GM18526 (cell line): ENCODE data around the gene GPR173.

ENCODE experiments used
- POLR2A ChIP-seq: IDR thresholded peaks from 3 replicates; pipeline ENCODE4 v1.6.1; 2011; ENCODE audit not compliant: insufficient read length; ENCODE audit errors: extremely low read depth

Gene GPR173

DNA sequence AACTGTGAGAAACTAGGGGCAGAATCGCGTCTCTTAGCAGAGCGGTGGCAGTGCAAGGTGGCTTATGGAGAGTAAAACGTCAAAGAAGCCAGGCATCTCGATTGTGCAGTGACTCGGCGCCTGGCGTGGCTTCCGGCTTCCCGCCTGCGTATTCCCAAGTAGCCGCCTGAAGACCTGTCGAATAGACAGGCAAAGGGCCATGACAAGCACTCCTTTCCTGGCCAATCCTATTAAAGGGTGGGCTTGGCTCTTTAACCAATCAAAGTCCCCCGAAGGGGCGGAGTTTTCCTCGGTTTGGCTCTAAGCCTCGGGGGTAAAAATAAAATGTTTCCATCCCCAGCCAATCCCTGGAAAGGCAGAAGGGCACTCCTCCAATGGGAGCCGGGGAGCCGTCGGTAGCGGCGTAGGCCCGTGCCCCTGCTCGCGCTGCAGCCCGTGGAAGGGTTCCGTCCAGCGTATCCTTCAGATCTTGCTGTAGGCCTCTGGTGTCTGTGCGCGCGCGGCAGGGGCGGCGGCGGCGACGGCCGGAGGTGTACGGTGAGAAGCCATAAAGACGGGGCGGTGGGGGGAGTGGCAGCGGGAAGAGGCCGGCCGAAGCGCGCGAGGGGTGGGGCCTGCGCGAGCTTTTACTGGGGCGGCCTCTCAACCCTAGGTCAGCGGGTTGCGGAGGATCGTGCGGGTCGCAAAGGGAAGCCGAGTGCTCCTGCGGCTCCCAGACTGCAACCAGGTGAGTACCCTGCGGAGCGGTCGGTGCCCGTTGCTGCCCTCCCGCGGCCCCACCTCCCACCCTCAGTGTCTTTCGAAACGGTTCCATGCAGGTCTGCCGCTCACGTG is 45.4 kb downstream of the GPR173 start, which contains the start of gene KANTR:
Gene KANTR (plus strand): TSS at position 395 of the 834 bp plus-strand sequence. CDS start 30,131 bp downstream, outside the sequence.
- TF ChIP-seq POLR2A: peak; percentile 25

DNA sequence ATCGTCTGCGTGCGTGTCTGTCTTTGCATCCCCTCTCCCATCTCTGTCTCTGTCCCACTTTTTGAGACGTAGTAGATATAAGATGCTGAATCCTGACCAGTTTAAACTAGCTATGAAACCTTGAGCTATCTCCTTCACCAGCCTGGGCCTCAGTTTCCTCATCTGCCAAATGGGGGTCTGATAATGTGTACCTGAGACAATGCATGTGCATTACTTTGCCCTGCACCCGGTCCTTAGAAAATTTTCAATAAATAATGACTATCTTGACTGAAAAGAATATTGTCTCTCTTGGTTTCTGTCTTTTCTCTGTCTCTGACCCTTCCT is 46.0 kb downstream of the GPR173 start:
- TF ChIP-seq POLR2A: no peak

DNA sequence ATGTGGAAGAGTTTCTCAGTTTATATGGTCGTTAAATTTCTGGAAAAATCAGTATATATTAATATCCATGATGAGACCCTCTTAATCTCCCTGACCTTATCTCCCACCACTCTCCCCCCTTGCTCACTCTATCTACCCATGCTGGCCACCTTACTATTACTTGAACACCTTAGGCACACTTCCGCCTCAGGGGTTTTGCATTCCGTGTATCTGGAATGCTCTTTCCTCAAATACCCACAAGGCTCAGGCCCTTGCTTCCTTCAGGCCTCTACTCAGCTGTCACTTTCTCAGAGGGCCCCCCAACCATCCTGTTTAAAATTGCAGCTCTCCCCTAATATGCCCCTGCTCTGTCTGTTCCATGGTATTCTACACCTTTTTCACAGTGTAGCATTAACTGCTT is 47.2 kb downstream of the GPR173 start:
- TF ChIP-seq POLR2A: no peak

DNA sequence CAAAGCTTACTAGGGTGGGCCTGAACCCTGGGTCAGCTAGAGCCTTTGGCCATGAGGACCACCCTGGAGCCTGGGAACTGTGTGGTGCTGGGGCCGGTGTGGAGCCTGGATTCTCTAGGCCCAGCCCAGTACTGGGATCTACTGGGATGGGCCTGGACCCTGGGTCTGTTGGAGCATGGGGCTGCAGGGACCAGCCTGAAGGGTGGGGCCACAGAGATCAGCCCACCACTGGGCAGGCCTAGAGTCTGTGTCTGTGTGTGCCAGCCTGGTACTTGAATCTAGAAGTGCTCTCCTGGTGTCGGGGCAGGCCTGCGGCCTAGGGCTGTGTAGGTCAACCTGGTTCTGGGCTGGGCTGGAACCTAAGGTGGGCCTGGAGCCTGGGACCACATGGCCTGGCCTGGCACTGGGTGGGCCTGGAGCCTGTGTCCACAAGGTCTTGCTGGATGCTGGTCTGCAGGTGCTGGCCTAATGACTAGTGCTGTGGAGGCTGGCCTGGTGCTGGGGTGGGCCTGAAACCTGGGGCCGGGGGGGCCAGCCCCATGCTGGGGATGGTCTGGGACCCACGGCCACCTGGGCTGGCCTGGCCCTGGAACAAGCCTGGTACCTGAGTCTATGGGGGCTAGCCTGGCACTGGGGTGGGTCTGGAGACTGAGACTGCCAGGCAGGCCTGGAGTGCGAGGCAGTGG is 66.4 kb downstream of the GPR173 start:
- no peak for TF ChIP-seq POLR2A

DNA sequence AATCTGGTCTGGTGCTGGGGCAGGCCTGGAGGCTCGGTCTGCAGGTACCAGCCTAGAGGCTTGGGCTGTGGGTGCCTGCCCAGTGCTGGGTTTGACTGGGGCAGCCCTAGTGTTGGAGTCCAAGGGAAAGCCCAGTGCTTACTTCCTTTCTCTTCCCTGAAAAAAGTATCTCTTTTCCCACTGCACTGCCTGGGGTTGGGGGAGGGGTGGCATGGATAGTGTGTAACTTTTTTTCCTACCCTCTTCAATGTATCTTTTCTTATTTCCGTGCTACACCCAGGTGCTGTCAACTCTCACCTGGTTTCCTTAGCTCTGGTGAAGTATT is 66.9 kb downstream of the GPR173 start:
- no peak for TF ChIP-seq POLR2A

DNA sequence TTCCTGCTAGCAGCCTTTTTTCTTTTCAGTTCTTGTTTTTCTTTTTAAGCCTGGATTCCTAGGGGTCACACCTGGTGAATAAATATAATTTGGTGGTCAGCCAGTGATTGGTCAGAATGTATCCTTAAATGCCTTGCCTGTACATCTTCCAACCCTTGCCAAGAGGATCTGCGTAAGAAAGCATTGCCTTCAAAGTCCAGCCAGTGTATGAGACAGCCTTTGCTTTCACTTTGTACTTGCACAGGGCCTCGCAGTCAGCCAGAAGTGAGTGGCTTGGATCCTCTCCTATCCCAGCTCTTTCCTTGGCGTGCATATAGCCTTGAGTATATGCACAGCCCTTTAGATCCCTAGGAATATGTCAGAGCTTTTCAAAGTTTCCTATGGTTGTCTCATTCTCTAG is 67.5 kb downstream of the GPR173 start:
- no peak for TF ChIP-seq POLR2A

DNA sequence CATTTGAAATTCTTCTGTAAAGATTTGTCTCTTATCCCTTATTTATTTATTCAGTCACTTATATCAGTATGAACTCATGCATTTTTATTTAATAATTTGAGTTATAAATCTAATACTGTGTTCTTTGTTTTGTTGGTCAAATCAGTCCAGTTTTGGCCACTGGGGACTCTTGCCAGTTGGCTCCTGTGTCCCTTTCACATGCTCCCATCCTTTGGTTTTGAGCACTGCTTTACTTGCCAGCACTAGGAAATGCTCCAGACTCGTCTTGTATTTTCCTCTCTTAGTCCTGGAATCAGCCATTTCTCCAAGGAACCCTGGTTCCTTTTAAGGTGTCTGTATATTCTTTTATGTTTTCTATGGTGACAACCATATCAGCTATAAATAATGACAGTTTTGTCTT is 73.4 kb downstream of the GPR173 start:
- TF ChIP-seq POLR2A: no peak

DNA sequence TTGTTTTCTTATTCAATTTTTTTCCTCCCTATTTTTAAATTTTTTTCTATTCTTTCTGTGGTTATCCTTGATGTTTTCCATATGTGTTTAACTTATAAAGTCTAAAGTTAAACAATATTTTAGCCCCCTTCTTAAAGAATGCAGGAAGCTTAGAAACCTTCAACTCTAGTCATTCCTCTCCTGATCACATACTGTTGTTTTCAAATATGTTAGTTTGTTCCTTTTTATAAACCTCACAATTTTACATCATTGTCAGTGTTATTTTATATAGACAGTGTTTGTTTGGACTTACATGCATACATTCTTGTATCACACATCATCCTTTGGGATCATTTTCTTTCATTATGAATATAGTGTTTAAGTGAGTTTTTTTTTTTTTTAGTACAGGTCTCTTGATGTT is 76.9 kb downstream of the GPR173 start:
- no peak for TF ChIP-seq POLR2A

DNA sequence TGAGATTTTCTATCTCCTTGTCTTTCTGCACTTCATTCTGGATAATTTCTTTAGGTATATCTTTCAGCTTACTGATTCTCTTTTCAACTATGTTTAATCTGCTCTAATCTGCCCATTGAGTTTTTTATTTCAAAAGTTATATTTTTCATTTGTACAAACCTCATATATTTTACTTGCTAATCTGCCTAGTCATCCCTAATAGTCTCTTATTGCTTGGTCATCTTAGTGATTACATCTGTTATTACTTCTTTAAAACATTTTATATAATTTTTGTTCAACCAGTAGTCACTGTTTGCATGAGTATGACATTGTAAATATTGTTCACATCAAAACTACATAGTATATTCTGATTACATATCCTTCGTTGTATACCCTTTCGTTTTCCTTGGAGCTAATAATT is 77.8 kb downstream of the GPR173 start:
- no peak for TF ChIP-seq POLR2A

DNA sequence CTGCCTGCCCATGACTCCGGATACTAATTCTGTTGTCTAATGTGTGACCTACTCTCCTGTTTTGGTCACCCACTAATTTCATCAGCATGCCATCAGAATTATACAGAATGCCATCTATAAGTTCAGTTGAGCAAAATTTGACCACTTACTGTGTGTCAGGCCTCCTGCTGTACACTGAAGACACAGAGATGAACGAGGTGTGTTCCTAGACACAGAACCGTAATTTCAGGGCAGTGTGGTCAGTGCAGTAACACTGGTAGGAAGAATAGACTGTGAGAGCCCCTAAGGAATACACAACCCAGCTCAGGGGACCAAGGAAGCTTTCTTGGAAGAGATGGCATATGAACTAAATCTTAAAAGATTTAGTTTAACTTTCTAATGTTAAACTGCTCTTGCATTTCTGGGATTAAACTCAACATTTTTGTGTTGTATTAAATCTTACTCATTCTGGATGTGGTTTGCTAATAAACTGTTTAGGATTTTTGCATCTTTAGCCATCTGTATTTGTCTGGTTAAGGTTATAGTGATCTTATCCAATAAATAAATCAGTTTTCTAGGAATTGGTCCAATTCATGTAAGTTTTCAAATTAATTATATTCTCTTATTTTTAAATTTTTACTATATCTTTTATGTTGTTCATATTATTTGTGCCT is 79.6 kb downstream of the GPR173 start:
- TF ChIP-seq POLR2A: no peak
